MM.1S (cell line): Measurements from ENCODE around the gene RNF125.

Experiments
- DNase-seq: peaks from one replicate; pipeline ENCODE4 v3.0.0-alpha.2; 2015
- H2AFZ ChIP-seq: fragments of 300-600 bp; sonication (generic); 2 replicates; pipeline ENCODE4 v1.6.0; 2016; ENCODE audit warnings: antibody characterized with exemption, low read length
- H3F3A ChIP-seq: fragments of 300-600 bp; sonication (generic); 2 replicates; pipeline ENCODE4 v1.6.1; 2016; ENCODE audit warnings: mild to moderate bottlenecking, antibody characterized with exemption, low read length, moderate library complexity, mixed read lengths; ENCODE audit not compliant: insufficient read depth
- H3K27ac ChIP-seq: fragments of 300-600 bp; sonication (generic); 2 replicates; pipeline ENCODE4 v1.5.1; 2016; ENCODE audit warnings: mild to moderate bottlenecking, low read length
- H3K27me3 ChIP-seq: fragments of 300-600 bp; sonication (generic); replicated peaks from 2 replicates; pipeline ENCODE4 v1.6.0; 2016; ENCODE audit warnings: low read length; ENCODE audit not compliant: insufficient read depth
- H3K36me3 ChIP-seq: fragments of 300-600 bp; sonication (generic); replicated peaks from 2 replicates; pipeline ENCODE4 v1.6.1; 2016; ENCODE audit warnings: mild to moderate bottlenecking, low read length, mixed read lengths; ENCODE audit not compliant: insufficient read depth
- H3K4me1 ChIP-seq: fragments of 300-600 bp; sonication (generic); 2 replicates; pipeline ENCODE4 v1.6.1; 2016; ENCODE audit warnings: low read length, mixed read lengths
- H3K4me2 ChIP-seq: fragments of 300-600 bp; sonication (generic); 2 replicates; pipeline ENCODE4 v1.6.0; 2016; ENCODE audit warnings: low read depth, low read length
- H3K4me3 ChIP-seq: fragments of 300-600 bp; sonication (generic); 2 replicates; pipeline ENCODE4 v1.5.1; 2016; ENCODE audit warnings: low read length, mixed read lengths
- H3K79me2 ChIP-seq: fragments of 300-600 bp; sonication (generic); 2 replicates; pipeline ENCODE4 v1.6.1; 2016; ENCODE audit warnings: mixed run types, low read length, mixed read lengths
- H3K9ac ChIP-seq: fragments of 300-600 bp; sonication (generic); 2 replicates; pipeline ENCODE4 v1.6.1; 2016; ENCODE audit warnings: low read length, mixed read lengths
- H3K9me2 ChIP-seq: fragments of 300-600 bp; sonication (generic); replicated peaks from 2 replicates; pipeline ENCODE4 v1.6.1; 2016; ENCODE audit warnings: mild to moderate bottlenecking, low read length, mixed read lengths; ENCODE audit not compliant: insufficient read depth
- H3K9me3 ChIP-seq: fragments of 300-600 bp; sonication (generic); replicated peaks from 2 replicates; pipeline ENCODE4 v1.6.1; 2016; ENCODE audit warnings: mild to moderate bottlenecking, low read length, mixed read lengths; ENCODE audit not compliant: insufficient read depth
- H4K20me1 ChIP-seq: fragments of 300-600 bp; sonication (generic); 2 replicates; pipeline ENCODE4 v1.6.1; 2016; ENCODE audit warnings: mild to moderate bottlenecking, low read length, moderate library complexity, mixed read lengths; ENCODE audit not compliant: insufficient read depth
- EZH2 ChIP-seq: fragments of 300-600 bp; sonication (generic); optimal IDR thresholded peaks from 2 replicates; pipeline ENCODE3; 2017; ENCODE audit warnings: low read depth, mild to moderate bottlenecking, antibody characterized with exemption, low read length, mixed read lengths
- EZH2phosphoT487 ChIP-seq: fragments of 300-600 bp; sonication (generic); IDR thresholded peaks from 2 replicates; pipeline ENCODE4 v1.6.1; 2018; ENCODE audit warnings: antibody characterized with exemption, low read length
- TF ChIP-seq, protein P1 (sequence below): fragments of 300-600 bp; sonication (generic); IDR thresholded peaks from 2 replicates; pipeline ENCODE4 v1.5.1; 2016; ENCODE audit warnings: antibody characterized with exemption, low read length, mixed read lengths

RNF125 gene

DNA sequence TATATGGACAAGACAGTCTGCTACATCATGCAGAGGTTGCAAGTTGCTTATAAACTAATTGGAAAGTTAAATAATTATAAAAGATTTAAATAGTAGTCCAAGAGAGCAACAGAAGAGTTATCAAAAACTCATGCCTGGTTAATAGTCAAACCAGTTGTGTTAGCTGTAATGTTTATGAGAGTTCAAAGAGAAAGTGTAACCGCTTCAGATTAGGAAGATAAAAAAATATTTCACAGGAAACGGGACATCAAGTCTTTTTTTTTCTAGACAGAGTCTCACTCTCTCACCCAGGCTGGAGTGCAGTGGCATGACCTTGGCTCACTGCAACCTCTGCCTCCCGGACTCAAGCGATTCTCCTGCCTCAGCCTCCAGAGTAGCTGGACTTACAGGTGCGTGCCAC lies 34.6 kb upstream of the RNF125 start:
- Histone ChIP-seq H3K79me2 (no peaks in the 10 kb centered on the region), H3K4me3 (no peak overlapping the region), H2AFZ (no peak overlapping the region), H3K36me3 (no peaks in the 10 kb centered on the region), H3K27me3 (no peaks in the 10 kb centered on the region), H3K9me2 (no peaks in the 10 kb centered on the region), H3K9ac (no peak overlapping the region), H3K27ac (no peak overlapping the region), H3K4me1 (no peaks in the 10 kb centered on the region), H3K9me3 (no peaks in the 10 kb centered on the region), H3F3A (no peaks in the 10 kb centered on the region), H3K4me2 (no peak overlapping the region), H4K20me1 (no peaks in the 10 kb centered on the region)
- TF ChIP-seq, protein P1, sequence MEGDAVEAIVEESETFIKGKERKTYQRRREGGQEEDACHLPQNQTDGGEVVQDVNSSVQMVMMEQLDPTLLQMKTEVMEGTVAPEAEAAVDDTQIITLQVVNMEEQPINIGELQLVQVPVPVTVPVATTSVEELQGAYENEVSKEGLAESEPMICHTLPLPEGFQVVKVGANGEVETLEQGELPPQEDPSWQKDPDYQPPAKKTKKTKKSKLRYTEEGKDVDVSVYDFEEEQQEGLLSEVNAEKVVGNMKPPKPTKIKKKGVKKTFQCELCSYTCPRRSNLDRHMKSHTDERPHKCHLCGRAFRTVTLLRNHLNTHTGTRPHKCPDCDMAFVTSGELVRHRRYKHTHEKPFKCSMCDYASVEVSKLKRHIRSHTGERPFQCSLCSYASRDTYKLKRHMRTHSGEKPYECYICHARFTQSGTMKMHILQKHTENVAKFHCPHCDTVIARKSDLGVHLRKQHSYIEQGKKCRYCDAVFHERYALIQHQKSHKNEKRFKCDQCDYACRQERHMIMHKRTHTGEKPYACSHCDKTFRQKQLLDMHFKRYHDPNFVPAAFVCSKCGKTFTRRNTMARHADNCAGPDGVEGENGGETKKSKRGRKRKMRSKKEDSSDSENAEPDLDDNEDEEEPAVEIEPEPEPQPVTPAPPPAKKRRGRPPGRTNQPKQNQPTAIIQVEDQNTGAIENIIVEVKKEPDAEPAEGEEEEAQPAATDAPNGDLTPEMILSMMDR, result no peak
- TF ChIP-seq EZH2 (no peak), EZH2phosphoT487 (no peak)
- DNase-seq, result no peak

DNA sequence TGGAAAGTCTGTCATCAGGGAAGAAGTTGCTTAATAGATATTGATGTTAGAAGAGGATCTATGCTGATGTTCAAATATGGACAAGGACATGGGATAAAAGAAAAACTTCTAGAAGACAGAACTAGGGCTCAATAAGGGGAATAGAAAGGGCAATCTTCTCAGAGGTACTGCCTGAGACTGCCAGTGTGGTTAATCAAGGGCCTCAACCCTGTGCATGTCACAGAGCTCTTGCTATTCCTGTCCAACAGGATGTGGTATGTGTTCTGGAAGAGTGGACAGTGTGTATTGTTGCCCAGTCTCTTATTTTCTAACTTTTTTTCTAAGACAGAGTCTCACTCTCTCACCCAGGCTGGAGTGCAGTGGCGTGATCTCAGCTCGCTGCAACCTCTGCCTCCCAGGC lies 27.8 kb upstream of the RNF125 start:
- H3K27ac ChIP-seq, result no peak overlapping the region
- no peaks in the 10 kb centered on the region for H3K79me2 ChIP-seq
- H3K36me3 ChIP-seq, result no peaks in the 10 kb centered on the region
- peak; percentile 36 for DNase-seq
- H3K9me3 ChIP-seq, result no peaks in the 10 kb centered on the region
- H3K4me3 ChIP-seq, result no peak overlapping the region
- TF ChIP-seq EZH2phosphoT487, result no peak
- no peak for TF ChIP-seq EZH2
- TF ChIP-seq, protein P1, result no peak
- no peak overlapping the region for H2AFZ ChIP-seq
- H3K9me2 ChIP-seq, result no peaks in the 10 kb centered on the region
- no peaks in the 10 kb centered on the region for H3K4me1 ChIP-seq
- no peak overlapping the region for H3K4me2 ChIP-seq
- no peak overlapping the region for H3K9ac ChIP-seq
- no peaks in the 10 kb centered on the region for H3F3A ChIP-seq
- H4K20me1 ChIP-seq, result no peaks in the 10 kb centered on the region
- H3K27me3 ChIP-seq, result no peaks in the 10 kb centered on the region

DNA sequence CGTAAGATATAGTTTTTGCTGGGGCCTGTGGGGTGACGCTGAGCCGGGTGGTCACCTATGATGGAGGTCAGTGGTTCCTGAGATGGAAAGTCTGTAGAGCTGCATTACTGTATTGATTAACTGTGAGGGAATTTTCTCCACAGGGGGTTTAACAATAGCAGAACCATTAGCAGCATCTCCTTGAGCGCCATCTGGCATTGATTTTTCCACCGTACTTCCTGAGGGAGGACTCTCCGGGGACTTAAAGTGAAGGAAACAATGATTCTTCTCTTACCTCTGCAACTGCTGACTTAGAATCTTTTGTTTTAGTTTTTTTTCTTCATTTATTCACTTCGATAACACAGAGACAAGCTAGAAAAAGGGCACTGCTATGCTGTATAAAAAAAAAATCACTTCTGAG lies 22.6 kb upstream of the RNF125 start:
- Histone ChIP-seq H4K20me1 (no peaks in the 10 kb centered on the region), H2AFZ (no peak overlapping the region), H3K9me3 (no peaks in the 10 kb centered on the region), H3K4me2 (no peak overlapping the region), H3K36me3 (no peaks in the 10 kb centered on the region), H3K4me1 (no peaks in the 10 kb centered on the region), H3K27me3 (no peaks in the 10 kb centered on the region), H3K79me2 (no peaks in the 10 kb centered on the region), H3K27ac (no peak overlapping the region), H3F3A (no peaks in the 10 kb centered on the region), H3K9me2 (no peaks in the 10 kb centered on the region), H3K9ac (no peak overlapping the region), H3K4me3 (no peak overlapping the region)
- DNase-seq, result no peak
- TF ChIP-seq, protein P1, result no peak
